Stimulated activated CD8-positive, alpha-beta memory T cell treated with anti-CD3 and anti-CD28 coated beads, Interleukin-12 subunit alpha, Interleukin-12 subunit beta, amount 100 ng/mL, for 1 hour (primary cell): ENCODE results near the gene UXT.
"Not testable (repeated sequence)": the region's sequence is repeated elsewhere in the genome, so short reads cannot be mapped to it uniquely, and the experiment has no call there.

Experiments used
- DNase-seq: peaks from one replicate; pipeline ENCODE4 v3.0.0-alpha.2; 2020; ENCODE audit warnings: low read depth

The UXT gene

DNA sequence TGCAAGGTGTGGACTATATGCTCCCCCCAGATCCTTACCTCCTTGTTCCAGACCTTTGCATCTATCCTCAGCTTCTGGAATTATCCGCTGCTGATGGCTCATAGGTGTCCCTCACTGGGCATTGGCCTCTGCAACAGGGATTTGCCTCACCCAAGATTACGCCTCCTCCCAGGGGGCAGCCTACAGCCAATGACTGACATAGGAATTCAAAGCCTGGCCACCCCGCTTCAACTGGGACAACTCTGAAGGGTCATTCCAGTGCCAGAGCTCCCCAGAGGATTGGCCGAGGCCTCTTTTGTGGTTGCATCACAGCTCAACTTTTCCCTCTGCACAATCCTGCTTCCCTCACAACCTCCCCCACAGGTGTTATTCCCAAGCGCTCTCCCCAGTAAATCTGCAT, 44.4 kb downstream of the UXT start:
- no peak for DNase-seq

DNA sequence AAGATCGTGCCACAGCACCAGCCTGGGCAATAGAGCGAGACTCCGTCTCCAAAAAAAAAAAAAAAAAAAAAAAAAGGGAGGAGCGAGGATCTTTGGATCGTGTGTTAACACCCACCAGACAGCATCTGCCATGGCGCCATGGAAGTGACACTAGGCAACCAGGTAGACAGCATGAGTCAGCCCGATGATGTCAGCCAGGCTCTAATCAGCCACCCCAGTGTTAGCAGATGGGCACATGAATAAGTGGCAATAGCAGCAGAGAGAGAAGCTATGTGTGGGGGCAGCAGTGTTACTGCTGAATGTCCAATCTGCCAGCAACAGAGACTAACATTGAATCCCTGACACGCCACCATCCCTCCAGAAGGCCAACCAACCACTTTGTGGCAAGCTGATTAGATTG, 45.9 kb downstream of the UXT start:
- no peak for DNase-seq

DNA sequence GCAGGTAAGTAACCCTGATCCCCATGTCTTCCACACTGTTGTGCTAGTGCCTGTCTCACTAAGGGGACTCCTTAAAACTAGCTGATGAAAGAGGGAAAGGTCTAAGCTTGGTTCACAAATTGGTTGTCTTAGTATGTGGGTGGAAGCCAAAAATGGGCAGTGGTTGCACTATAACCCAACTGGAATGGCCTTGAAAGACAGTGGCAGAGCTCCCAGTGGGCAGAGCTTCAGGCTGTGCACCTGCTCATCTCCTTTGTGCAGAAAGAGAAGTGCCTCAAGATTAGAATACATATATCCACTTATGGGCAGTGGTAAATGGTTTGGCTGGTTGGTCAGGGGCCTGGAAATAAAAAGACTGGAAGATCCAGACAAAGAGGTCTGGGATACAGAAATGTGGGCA, 46.6 kb downstream of the UXT start:
- DNase-seq: no peak

DNA sequence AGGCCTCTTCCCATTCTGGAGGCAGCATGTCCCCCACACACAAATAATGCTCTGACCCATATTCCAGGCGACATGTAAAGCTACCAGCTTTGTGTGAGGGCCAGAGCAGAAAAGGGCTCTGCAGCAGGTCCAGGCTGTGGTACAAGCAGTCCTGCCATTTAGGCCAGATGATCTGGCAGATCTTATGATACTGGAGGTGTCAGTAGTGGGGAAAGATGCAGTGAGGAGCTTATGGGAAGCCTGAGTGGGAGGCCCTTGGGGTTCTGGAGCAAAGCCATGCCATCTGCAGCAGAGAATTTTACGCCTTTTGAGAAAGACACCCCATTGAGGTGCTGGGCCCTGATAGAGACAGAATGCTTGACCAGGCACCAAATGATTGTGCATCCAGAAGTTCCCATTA, 47.1 kb downstream of the UXT start:
- no peak for DNase-seq

DNA sequence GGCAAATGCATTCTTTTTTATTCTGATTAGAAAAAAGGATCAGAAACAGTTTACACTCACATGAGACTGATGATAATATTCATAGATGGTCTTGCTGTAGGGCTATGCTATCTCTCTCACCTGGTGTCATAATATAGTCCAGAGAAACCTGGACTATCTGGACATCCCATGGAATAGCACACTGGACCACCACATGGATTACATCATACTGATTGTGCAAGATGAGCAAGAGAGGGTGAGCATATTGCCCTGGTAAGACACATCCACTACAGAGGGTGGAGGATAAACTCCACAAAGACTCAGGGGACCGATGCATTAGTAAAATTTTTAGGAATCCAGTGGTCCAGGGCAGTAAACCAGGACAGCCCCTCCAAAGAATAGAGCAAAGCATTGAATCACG, 47.5 kb downstream of the UXT start:
- DNase-seq: no peak

DNA sequence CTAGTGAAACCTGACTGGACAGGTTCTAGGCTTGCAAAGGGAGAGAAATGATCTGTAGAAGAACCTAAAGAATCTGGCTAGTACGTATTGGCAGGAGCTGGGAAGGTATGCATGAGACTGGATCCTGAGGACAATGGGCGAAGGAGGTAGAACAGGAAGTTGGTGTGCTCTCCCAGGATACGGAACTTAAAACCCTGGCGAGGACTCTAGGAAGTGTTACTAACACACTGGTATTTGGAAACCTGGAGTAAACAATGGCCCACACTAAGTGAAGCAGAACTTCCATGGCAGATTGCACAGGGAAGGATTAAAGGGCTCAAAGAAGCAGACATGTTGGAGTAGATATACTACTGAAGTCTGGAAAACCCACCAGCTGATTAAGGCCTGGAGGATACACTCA, 48.5 kb downstream of the UXT start:
- DNase-seq: no peak

DNA sequence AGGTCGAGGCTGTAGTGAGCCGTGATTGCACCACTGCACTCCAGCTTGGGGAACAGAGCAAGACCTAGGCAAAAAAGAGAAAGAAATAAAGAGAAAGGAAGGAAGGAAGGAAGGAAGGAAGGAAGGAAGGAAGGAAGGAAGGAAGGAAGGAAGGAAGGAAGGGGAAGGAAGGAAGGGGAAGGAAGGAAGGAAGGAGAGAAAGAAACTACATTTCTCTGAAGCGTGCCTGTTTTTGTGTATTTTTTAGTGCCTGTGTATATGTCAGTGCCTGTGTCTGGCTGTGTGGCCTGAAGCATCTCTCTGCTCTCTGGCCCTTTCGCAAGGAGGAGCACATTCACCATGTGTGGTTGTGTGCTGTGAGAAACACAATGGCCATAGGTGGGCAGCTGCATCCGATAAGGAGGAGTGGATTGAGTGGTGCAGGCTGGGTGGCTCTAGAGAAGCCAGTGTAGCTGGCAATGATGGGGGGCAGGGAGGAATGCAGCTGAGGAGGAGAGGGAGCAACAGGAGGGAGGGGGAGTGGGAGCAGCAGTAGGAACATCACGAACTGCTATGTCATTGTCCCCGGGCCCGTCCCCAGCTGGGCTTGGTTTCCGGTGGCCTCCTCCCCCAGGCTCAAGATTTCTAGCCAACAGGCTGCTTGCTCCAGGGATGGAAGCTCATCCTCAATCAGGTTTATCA, 50.7 kb downstream of the UXT start:
- no peak for DNase-seq

DNA sequence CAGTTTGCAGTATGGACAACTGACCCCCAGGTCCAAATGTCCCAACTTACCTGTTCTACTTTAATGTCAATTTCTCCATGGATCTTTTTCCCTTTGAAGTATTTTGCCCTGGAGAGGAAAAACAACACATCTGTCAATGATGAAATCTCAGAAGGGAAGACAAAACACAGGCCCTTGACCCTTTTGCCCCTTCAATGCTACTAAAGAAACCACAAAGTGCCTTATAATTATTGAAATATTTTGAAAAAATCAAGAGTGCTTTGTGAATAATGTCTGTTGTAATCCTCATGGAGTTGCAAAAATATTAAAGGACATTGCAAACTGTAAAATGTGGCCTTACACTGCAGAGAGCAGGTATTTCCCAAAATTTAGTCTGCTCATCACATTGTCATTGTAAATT, 51.9 kb downstream of the UXT start:
- no peak for DNase-seq

DNA sequence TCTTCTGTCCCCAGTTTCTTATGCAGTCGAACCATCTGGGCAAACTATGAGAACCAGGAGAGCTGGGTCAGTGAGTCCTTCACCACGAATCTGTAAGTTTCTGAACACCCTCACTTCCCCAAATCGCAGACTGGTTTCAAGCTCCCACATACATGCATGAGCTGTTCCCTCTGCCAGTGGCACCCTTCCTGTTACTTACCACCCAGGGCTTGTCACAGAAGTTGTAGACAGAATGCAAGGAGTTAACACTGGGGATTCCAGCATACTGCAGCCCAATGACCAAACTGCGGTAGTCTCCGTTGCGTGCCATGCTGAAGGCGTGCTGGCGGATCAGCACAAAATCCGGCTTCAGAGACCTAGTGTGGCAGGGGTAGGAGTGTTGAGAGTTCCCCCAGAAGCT, 54.0 kb downstream of the UXT start:
- no peak for DNase-seq

DNA sequence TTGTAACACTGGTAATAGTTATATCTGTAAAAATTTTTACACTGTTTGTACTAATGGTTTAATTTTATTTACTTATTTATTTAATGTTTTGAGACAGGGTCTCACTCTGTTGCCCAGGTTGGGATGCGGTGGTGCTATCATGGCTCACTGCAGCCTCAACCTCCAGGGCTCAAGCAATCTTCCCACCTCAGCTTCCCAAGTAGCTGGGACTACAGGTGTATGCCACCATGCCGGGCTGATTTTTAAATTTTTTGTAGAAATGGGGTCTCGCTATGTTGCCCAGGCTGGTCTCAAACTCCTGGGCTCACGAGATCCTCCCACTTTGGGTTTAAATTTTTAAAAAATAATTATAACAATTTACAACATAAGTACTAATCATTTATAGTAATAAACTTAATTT, 55.9 kb downstream of the UXT start:
- not testable (repeated sequence) for DNase-seq
